Cardiac atrium fibroblast (primary cell): Measurements from ENCODE around the gene ITPR2. TPM values are rescaled to one million over a fixed set of nuclear protein-coding genes. Genes with fewer than 3 reads are reported as not detected.

Experiments used
- total RNA-seq: library from RNA; depleted of rRNA; stranded (reverse); fragments of >200 nt; gene quantifications from 2 replicates; pipeline ENCODE4 v1.2.3, GENCODE V29; 2015

ITPR2 gene
- 12.8 and 26.5 TPM in 2 replicates for total RNA-seq

GRCh38 chr12:26832822-26833742 lies at the start of gene ITPR2:
TSS of gene ITPR2 (minus strand) at chr12:26833194. CDS start at chr12:26832781, 413 bp downstream.

Other genes with a start within 250 kb of the ITPR2 start
- 22.7 and 25.3 TPM in 2 replicates for gene INTS13, start 104.8 kb upstream of the ITPR2 start, total RNA-seq
- 19.1 and 50.7 TPM in 2 replicates for gene FGFR1OP2, start 105.3 kb upstream of the ITPR2 start, total RNA-seq
- 16.6 and 31.1 TPM in 2 replicates for gene TM7SF3, start 181.2 kb upstream of the ITPR2 start, total RNA-seq
- 27.7 and 30.3 TPM in 2 replicates for gene MED21, start 189.4 kb upstream of the ITPR2 start, total RNA-seq
- not detected in 2 replicates for gene C12orf71, start 249.4 kb upstream of the ITPR2 start, total RNA-seq